Endothelial cell of umbilical vein (primary cell): Measurements from ENCODE around the gene FBH1. TPM values are rescaled to one million over a fixed set of nuclear protein-coding genes. Genes with fewer than 3 reads are reported as not detected.

Experiments used
- BruUV-seq: library from RNA; stranded (reverse); fragments of 400-500 nt; replicated peaks from 2 replicates; lab custom pipeline; 2021; lab: Mats Ljungman, UMichigan
- CTCF ChIA-PET: fragments of 300-600, 350-600 bp; sonication (Branson Sonifier 250); formaldehyde crosslinking; loops from one replicate; lab custom pipeline; 2021; ENCODE audit warnings: antibody characterized with exemption, inconsistent platforms; lab: Charles Lee
- POLR2A ChIA-PET: fragments of 300-600, 350-600 bp; sonication (Branson Sonifier 250); formaldehyde crosslinking; loops from one replicate; lab custom pipeline; 2021; ENCODE audit warnings: antibody characterized with exemption, inconsistent platforms; lab: Charles Lee
- DNase-seq: peaks from one replicate; pipeline ENCODE4 v3.0.0-alpha.2; 2011; ENCODE audit warnings: low read depth, low spot score
- FAIRE-seq: peaks from 2 replicates; lab custom pipeline; 2011; peaks lifted over from hg19 to GRCh38; lab: Jason Lieb, UNC
- H2AFZ ChIP-seq: 2 replicates; pipeline ENCODE4 v1.6.0; 2012; ENCODE audit warnings: low read depth, low read length, control low read depth, inconsistent platforms
- H3K27ac ChIP-seq: 2 replicates; pipeline ENCODE4 v1.5.1; 2011; ENCODE audit warnings: low read depth, mild to moderate bottlenecking, control low read depth, low read length, moderate library complexity; ENCODE audit not compliant: insufficient read depth
- H3K27me3 ChIP-seq, 2 experiments: 2 replicates each; pipeline versions ENCODE4 v1.6.0 to v1.6.1; 2011; ENCODE audit warnings: low read length in 2 of 2, mixed read lengths in 1 of 2; ENCODE audit not compliant: control insufficient read depth in 2 of 2, insufficient read depth in 2 of 2
- H3K36me3 ChIP-seq, 2 experiments: 2 replicates in 1 of 2; 3 replicates in 1 of 2; pipeline ENCODE4 v1.5.1; 2011; ENCODE audit warnings: low read length in 2 of 2, mild to moderate bottlenecking in 1 of 2, moderate library complexity in 1 of 2; ENCODE audit not compliant: control insufficient read depth in 2 of 2, insufficient read depth in 2 of 2; ENCODE audit errors: extremely low read depth in 1 of 2
- H3K4me1 ChIP-seq: 3 replicates; pipeline ENCODE4 v1.5.1; 2011; ENCODE audit warnings: mild to moderate bottlenecking, low read length; ENCODE audit not compliant: control insufficient read depth, insufficient read depth; ENCODE audit errors: extremely low read depth
- H3K4me2 ChIP-seq: 2 replicates; pipeline ENCODE4 v1.6.1; 2011; ENCODE audit warnings: low read length, control low read depth, mixed read lengths; ENCODE audit not compliant: insufficient read depth
- H3K4me3 ChIP-seq, 3 experiments: fragments of 200-600 bp in 1 of 3; sonication (generic), shearing (Covaris generic) in 1 of 3; replicated peaks in 1 of 3; 2 replicates each; pipeline ENCODE4 v1.5.1; 2011 to 2016; ENCODE audit warnings: control low read depth in 3 of 3, low read length in 3 of 3, mild to moderate bottlenecking in 2 of 3, inconsistent platforms in 1 of 3, low read depth in 1 of 3, moderate library complexity in 1 of 3; ENCODE audit not compliant: insufficient read depth in 1 of 3
- H3K79me2 ChIP-seq: 2 replicates; pipeline ENCODE4 v1.6.0; 2012; ENCODE audit warnings: low read length, inconsistent platforms; ENCODE audit not compliant: control insufficient read depth, insufficient read depth
- H3K9ac ChIP-seq: replicated peaks from 2 replicates; pipeline ENCODE3; 2011; ENCODE audit warnings: low read length, control low read depth; ENCODE audit not compliant: insufficient read depth; ENCODE audit errors: extremely low read depth
- H3K9me1 ChIP-seq: replicated peaks from 3 replicates; pipeline ENCODE4 v1.6.0; 2011; ENCODE audit warnings: mild to moderate bottlenecking, low read length; ENCODE audit not compliant: control insufficient read depth, insufficient read depth; ENCODE audit errors: extremely low read depth
- H3K9me3 ChIP-seq: replicated peaks from 2 replicates; pipeline ENCODE4 v1.5.1; 2012; ENCODE audit warnings: low read length, inconsistent platforms; ENCODE audit not compliant: control insufficient read depth, insufficient read depth
- H4K20me1 ChIP-seq: replicated peaks from 2 replicates; pipeline ENCODE3; 2011; ENCODE audit warnings: mild to moderate bottlenecking, low read length; ENCODE audit not compliant: control insufficient read depth, insufficient read depth; ENCODE audit errors: extremely low read depth
- CTCF ChIP-seq, 2 donors: IDR thresholded peaks; 1 replicate in 1 of 2; 2 replicates in 1 of 2; pipeline ENCODE4 v1.5.1; 2011; ENCODE audit warnings: low read length in 2 of 2, mild to moderate bottlenecking in 2 of 2, moderate library complexity in 2 of 2, control low read depth in 1 of 2, inconsistent platforms in 1 of 2, low read depth in 1 of 2; ENCODE audit not compliant: insufficient read depth in 1 of 2; ENCODE audit errors: extremely low read depth in 1 of 2
- EZH2 ChIP-seq: IDR thresholded peaks from 2 replicates; pipeline ENCODE4 v1.6.1; 2012; ENCODE audit warnings: borderline replicate concordance, low read depth, mild to moderate bottlenecking, moderate library complexity, low read length, inconsistent platforms; ENCODE audit not compliant: severe bottlenecking
- FOS ChIP-seq: IDR thresholded peaks from 2 replicates; pipeline ENCODE4 v1.6.1; 2011; ENCODE audit warnings: mild to moderate bottlenecking, low read length, moderate library complexity, borderline replicate concordance; ENCODE audit not compliant: insufficient read depth
- GATA2 ChIP-seq: IDR thresholded peaks from 2 replicates; pipeline ENCODE4 v1.7.0; 2011; ENCODE audit warnings: low read depth, mild to moderate bottlenecking, moderate library complexity, mixed read lengths, low read length; ENCODE audit not compliant: insufficient read length, insufficient read depth
- JUN ChIP-seq: IDR thresholded peaks from 2 replicates; pipeline ENCODE4 v1.6.1; 2011; ENCODE audit warnings: borderline replicate concordance, low read depth; ENCODE audit not compliant: insufficient read length, insufficient read depth
- MYC ChIP-seq: IDR thresholded peaks from one replicate; pipeline ENCODE4 v1.6.1; 2011; ENCODE audit warnings: mild to moderate bottlenecking, low read depth, low read length
- POLR2A ChIP-seq: IDR thresholded peaks from 2 replicates; pipeline ENCODE4 v1.6.1; 2012; ENCODE audit warnings: low read depth, mild to moderate bottlenecking, control low read depth, low read length
- POLR2AphosphoS5 ChIP-seq: IDR thresholded peaks from 2 replicates; pipeline ENCODE4 v1.6.1; 2012; ENCODE audit warnings: low read depth, mild to moderate bottlenecking, control low read depth, low read length, moderate library complexity; ENCODE audit not compliant: insufficient read depth
- dilution Hi-C: fragments of 300-500 bp; cut with MboI; formaldehyde crosslinking; loops from one replicate; pipeline ENCODE4 v1.15.0; 2019; ENCODE audit warnings: low sequenced_read_pairs; ENCODE audit not compliant: extremely low pct_ligation_motif_present
- intact Hi-C: fragments of 100-400 bp; cut with micrococcal nuclease; formaldehyde crosslinking; loops from one replicate; pipeline ENCODE4 v1.10.0; 2022
- polyA plus RNA-seq, 4 experiments: library from polyadenylated mRNA; depleted of rRNA in 3 of 4; stranded (reverse) in 3 of 4; unstranded in 1 of 4; fragments of >200 nt; gene quantifications; 2 replicates each; pipeline versions ENCODE4 v1.2.1 to v1.2.3, GENCODE V29; 2011 to 2012; ENCODE audit warnings: missing spikeins in 1 of 4
- total RNA-seq: library from RNA; stranded (reverse); gene quantifications from 2 replicates; pipeline ENCODE4 v1.2.3, GENCODE V29; 2021
- TF ChIP-seq, protein P1 (sequence below): IDR thresholded peaks from 2 replicates; pipeline ENCODE4 v1.6.1; 2011; ENCODE audit not compliant: insufficient read depth, insufficient read length

The FBH1 gene
- total and polyA plus RNA-seq, 2 donors (not counting 3 experiments of a cell fraction or from before 2014, with no cell fraction given) = 71.4 to 97.0 TPM

DNA sequence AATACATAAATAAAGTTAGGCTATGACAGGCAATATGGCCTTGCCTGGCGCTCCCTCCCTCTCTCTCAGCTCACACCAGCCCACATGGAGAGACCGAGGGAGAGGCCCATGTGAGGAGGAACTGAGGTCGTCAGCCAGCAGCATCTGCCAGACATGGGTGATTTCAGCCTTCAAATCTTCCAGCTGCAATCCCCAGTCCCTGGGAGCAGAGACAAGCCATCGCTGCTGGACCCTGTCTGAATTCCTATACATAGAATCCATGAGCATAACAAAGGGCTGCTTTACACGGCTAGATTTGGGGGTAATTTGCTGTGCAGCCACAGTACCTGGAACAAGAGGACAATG lies 35.9 kb upstream of the FBH1 start:
- FAIRE-seq = no peak
- no peak overlapping the region for H2AFZ ChIP-seq
- H3K36me3 ChIP-seq = no peaks in the 10 kb centered on the region
- no peaks in the 10 kb centered on the region for H4K20me1 ChIP-seq
- H3K27me3 ChIP-seq = no peaks in the 10 kb centered on the region
- no TSS peak for BruUV-seq
- H3K79me2 ChIP-seq = no peaks in the 10 kb centered on the region
- H3K27ac ChIP-seq = no peak overlapping the region
- H3K4me1 ChIP-seq = no peaks in the 10 kb centered on the region
- ChIA-PET POLR2A (no interaction called here), CTCF (no interaction called here)
- intact Hi-C loops (no loop called here), dilution Hi-C loops (no loop called here)
- no peak overlapping the region for H3K4me3 ChIP-seq
- no peak overlapping the region for H3K9ac ChIP-seq
- H3K9me3 ChIP-seq = no peaks in the 10 kb centered on the region
- TF ChIP-seq JUN (no peak), FOS (no peak), GATA2 (no peak), POLR2A (no peak), CTCF (IDR thresholded peaks at IDR 0.05; ENCODE audit: extremely low read depth in 1 of 2, insufficient read depth in 1 of 2, low read depth in 1 of 2, low read length in 2 of 2) (no peak), MYC (no peak), POLR2AphosphoS5 (no peak), EZH2 (no peak)
- TF ChIP-seq, protein P1, sequence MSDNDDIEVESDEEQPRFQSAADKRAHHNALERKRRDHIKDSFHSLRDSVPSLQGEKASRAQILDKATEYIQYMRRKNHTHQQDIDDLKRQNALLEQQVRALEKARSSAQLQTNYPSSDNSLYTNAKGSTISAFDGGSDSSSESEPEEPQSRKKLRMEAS = no peak
- H3K9me1 ChIP-seq = no peaks in the 10 kb centered on the region
- H3K4me2 ChIP-seq = no peak overlapping the region
- DNase-seq = no peak
